ENCODE measurements around the gene HECW1. TPM values are rescaled to one million over a fixed set of nuclear protein-coding genes. Genes with fewer than 3 reads are reported as not detected.

The HECW1 gene
- total and polyA plus RNA-seq, 2 experiments from 2014 or later, result 11.0 to 21.8 TPM

GRCh38 chr7:43116451-43116850, 4.0 kb downstream of the HECW1 start:
- Mint-ChIP-seq H3K27ac (no peak overlapping the region), H3K4me3 (no peak overlapping the region), H3K27me3 (ENCODE audit: insufficient read depth, low read depth, poor library complexity) (peaks cover 17% of the 10 kb centered on the region), H3K4me1 (peaks cover 43% of the 10 kb centered on the region), H3K9me3 (no peaks in the 10 kb centered on the region), H3K36me3 (ENCODE audit: low read depth) (no peaks in the 10 kb centered on the region)
- Histone ChIP-seq H3K4me3 (no peak overlapping the region), H3K79me2 (replicated peaks; ENCODE audit: insufficient read depth) (peaks cover 25% of the 10 kb centered on the region), H2AFZ (no peak overlapping the region), H3K27ac (ENCODE audit: low read depth) (no peak overlapping the region), H3F3A (replicated peaks; ENCODE audit: low read depth) (no peaks in the 10 kb centered on the region), H3K9me2 (ENCODE audit: insufficient read depth) (no peaks in the 10 kb centered on the region), H3K36me3 (ENCODE audit: insufficient read depth) (no peaks in the 10 kb centered on the region), H3K4me2 (no peak overlapping the region; the same call in 1 of the 2 replicates), H3K27me3 (ENCODE audit: insufficient read depth) (peaks cover 13% of the 10 kb centered on the region), H4K20me1 (replicated peaks; ENCODE audit: insufficient read depth) (no peaks in the 10 kb centered on the region), H3K4me1 (ENCODE audit: insufficient read depth) (peaks cover 46% of the 10 kb centered on the region)
- ATAC-seq, result no peak
- TF ChIP-seq ZNF331 (CRISPR knock-in tag; IDR thresholded peaks at IDR 0.05; ENCODE audit: low read depth) (no peak), ETS1 (IDR thresholded peaks at IDR 0.05) (no peak), ZNF114 (CRISPR knock-in tag; IDR thresholded peaks at IDR 0.05) (no peak), EZH2 (IDR thresholded peaks at IDR 0.05; ENCODE audit: low read depth, unreplicated experiment) (no peak), NANOG (IDR thresholded peaks at IDR 0.05; ENCODE audit: borderline replicate concordance) (no peak), JUNB (IDR thresholded peaks at IDR 0.05; ENCODE audit: unreplicated experiment) (no peak), STAT1 (IDR thresholded peaks at IDR 0.05; ENCODE audit: unreplicated experiment) (no peak), EZH2phosphoT487 (IDR thresholded peaks at IDR 0.05; ENCODE audit: unreplicated experiment) (no peak), POLR2AphosphoS5 (IDR thresholded peaks at IDR 0.05; ENCODE audit: low read depth) (no peak), CREB1 (CRISPR knock-in tag; IDR thresholded peaks at IDR 0.05; ENCODE audit: low read depth) (no peak)
- TF ChIP-seq, protein P1, sequence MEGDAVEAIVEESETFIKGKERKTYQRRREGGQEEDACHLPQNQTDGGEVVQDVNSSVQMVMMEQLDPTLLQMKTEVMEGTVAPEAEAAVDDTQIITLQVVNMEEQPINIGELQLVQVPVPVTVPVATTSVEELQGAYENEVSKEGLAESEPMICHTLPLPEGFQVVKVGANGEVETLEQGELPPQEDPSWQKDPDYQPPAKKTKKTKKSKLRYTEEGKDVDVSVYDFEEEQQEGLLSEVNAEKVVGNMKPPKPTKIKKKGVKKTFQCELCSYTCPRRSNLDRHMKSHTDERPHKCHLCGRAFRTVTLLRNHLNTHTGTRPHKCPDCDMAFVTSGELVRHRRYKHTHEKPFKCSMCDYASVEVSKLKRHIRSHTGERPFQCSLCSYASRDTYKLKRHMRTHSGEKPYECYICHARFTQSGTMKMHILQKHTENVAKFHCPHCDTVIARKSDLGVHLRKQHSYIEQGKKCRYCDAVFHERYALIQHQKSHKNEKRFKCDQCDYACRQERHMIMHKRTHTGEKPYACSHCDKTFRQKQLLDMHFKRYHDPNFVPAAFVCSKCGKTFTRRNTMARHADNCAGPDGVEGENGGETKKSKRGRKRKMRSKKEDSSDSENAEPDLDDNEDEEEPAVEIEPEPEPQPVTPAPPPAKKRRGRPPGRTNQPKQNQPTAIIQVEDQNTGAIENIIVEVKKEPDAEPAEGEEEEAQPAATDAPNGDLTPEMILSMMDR (conservative IDR thresholded peaks at IDR 0.05; ENCODE audit: low read depth in 2 of 2), result no peak
- TF ChIP-seq, protein P2, sequence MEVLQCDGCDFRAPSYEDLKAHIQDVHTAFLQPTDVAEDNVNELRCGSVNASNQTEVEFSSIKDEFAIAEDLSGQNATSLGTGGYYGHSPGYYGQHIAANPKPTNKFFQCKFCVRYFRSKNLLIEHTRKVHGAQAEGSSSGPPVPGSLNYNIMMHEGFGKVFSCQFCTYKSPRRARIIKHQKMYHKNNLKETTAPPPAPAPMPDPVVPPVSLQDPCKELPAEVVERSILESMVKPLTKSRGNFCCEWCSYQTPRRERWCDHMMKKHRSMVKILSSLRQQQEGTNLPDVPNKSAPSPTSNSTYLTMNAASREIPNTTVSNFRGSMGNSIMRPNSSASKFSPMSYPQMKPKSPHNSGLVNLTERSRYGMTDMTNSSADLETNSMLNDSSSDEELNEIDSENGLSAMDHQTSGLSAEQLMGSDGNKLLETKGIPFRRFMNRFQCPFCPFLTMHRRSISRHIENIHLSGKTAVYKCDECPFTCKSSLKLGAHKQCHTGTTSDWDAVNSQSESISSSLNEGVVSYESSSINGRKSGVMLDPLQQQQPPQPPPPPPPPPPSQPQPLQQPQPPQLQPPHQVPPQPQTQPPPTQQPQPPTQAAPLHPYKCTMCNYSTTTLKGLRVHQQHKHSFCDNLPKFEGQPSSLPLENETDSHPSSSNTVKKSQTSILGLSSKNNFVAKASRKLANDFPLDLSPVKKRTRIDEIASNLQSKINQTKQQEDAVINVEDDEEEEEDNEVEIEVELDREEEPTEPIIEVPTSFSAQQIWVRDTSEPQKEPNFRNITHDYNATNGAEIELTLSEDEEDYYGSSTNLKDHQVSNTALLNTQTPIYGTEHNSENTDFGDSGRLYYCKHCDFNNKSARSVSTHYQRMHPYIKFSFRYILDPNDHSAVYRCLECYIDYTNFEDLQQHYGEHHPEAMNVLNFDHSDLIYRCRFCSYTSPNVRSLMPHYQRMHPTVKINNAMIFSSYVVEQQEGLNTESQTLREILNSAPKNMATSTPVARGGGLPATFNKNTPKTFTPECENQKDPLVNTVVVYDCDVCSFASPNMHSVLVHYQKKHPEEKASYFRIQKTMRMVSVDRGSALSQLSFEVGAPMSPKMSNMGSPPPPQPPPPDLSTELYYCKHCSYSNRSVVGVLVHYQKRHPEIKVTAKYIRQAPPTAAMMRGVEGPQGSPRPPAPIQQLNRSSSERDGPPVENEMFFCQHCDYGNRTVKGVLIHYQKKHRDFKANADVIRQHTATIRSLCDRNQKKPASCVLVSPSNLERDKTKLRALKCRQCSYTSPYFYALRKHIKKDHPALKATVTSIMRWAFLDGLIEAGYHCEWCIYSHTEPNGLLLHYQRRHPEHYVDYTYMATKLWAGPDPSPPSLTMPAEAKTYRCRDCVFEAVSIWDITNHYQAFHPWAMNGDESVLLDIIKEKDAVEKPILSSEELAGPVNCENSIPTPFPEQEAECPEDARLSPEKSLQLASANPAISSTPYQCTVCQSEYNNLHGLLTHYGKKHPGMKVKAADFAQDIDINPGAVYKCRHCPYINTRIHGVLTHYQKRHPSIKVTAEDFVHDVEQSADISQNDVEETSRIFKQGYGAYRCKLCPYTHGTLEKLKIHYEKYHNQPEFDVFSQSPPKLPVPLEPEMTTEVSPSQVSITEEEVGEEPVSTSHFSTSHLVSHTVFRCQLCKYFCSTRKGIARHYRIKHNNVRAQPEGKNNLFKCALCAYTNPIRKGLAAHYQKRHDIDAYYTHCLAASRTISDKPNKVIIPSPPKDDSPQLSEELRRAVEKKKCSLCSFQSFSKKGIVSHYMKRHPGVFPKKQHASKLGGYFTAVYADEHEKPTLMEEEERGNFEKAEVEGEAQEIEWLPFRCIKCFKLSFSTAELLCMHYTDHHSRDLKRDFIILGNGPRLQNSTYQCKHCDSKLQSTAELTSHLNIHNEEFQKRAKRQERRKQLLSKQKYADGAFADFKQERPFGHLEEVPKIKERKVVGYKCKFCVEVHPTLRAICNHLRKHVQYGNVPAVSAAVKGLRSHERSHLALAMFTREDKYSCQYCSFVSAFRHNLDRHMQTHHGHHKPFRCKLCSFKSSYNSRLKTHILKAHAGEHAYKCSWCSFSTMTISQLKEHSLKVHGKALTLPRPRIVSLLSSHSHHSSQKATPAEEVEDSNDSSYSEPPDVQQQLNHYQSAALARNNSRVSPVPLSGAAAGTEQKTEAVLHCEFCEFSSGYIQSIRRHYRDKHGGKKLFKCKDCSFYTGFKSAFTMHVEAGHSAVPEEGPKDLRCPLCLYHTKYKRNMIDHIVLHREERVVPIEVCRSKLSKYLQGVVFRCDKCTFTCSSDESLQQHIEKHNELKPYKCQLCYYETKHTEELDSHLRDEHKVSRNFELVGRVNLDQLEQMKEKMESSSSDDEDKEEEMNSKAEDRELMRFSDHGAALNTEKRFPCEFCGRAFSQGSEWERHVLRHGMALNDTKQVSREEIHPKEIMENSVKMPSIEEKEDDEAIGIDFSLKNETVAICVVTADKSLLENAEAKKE (CRISPR knock-in tag; IDR thresholded peaks at IDR 0.05), result no peak
- DNase-seq (ENCODE audit: low spot score), result no peak
